Measurements from ENCODE around the gene RGL3. TPM values are rescaled to one million over a fixed set of nuclear protein-coding genes. Genes with fewer than 3 reads are reported as not detected.

The RGL3 gene
- total RNA-seq, 3 donors from 2014 or later: 3.7 to 18.4 (median 9.8) TPM

DNA sequence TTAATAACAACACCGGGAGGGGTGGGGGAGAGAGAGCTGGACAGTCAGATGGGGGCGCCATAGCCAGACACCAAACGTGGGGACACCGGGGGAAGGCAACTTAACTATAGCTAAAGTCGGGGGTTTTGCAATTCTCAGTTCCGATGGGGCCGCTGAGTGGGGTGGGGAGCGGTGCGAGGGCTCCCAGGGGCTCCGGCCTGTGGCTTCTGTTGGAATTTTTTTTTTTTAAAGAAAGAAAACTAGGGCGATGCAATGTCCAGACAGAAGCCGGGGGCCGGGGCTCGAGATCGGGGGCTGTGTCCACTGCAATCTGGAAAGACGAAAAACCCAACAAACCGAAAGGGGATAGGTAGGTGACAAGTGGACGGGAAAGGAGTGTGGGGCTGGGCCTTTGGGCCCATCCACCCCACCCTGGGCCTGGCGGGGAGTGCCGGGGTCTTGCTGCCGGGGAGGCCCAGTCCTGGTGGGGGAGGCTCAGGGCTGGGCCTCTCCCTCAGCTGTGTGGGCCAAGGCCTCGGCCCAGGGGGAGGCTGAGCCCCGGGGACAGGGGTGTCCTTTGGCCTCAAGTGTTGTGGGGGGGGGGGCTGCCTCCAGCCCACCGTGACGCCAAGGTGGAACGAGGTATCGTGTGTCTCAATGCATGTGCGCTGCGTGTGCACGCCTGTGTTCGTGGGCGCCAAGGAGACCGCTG lies 33.7 kb upstream of the RGL3 start:
- intact Hi-C loops (cut with DNase I; ENCODE audit: low total_unique reads): no loop called here
- Histone ChIP-seq H3K4me1 (no peaks in the 10 kb centered on the region), H3K4me3 (no peak overlapping the region), H3K9me3 (no peaks in the 10 kb centered on the region), H3K27me3 (no peaks in the 10 kb centered on the region), H3K36me3 (peaks cover 9% of the 10 kb centered on the region), H3K27ac (no peak overlapping the region)
- DNase-seq (ENCODE audit: low spot score in 2 of 2): no peak
- no peak for TF ChIP-seq POLR2AphosphoS5 (IDR thresholded peaks at IDR 0.05)
- TF ChIP-seq, protein P1, sequence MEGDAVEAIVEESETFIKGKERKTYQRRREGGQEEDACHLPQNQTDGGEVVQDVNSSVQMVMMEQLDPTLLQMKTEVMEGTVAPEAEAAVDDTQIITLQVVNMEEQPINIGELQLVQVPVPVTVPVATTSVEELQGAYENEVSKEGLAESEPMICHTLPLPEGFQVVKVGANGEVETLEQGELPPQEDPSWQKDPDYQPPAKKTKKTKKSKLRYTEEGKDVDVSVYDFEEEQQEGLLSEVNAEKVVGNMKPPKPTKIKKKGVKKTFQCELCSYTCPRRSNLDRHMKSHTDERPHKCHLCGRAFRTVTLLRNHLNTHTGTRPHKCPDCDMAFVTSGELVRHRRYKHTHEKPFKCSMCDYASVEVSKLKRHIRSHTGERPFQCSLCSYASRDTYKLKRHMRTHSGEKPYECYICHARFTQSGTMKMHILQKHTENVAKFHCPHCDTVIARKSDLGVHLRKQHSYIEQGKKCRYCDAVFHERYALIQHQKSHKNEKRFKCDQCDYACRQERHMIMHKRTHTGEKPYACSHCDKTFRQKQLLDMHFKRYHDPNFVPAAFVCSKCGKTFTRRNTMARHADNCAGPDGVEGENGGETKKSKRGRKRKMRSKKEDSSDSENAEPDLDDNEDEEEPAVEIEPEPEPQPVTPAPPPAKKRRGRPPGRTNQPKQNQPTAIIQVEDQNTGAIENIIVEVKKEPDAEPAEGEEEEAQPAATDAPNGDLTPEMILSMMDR (IDR thresholded peaks at IDR 0.05): no peak
- TF ChIP-seq POLR2A (IDR thresholded peaks at IDR 0.05): no peak

- DNase-seq (ENCODE audit: low spot score in 2 of 2): no peak
- H3K4me1 ChIP-seq: no peaks in the 10 kb centered on the region
- peaks cover 16% of the 10 kb centered on the region for H3K36me3 ChIP-seq
- H3K27ac ChIP-seq: no peak overlapping the region
- no peaks in the 10 kb centered on the region for H3K27me3 ChIP-seq
- H3K4me3 ChIP-seq: peak overlapping the region in 1 of 3 donors; percentile 15
- no peaks in the 10 kb centered on the region for H3K9me3 ChIP-seq
- TF ChIP-seq POLR2AphosphoS5 (IDR thresholded peaks at IDR 0.05) (no peak), POLR2A (IDR thresholded peaks at IDR 0.05) (no peak)
- TF ChIP-seq, protein P1 (IDR thresholded peaks at IDR 0.05): no peak
- intact Hi-C loops (cut with DNase I; ENCODE audit: low total_unique reads): no loop called here
Observed at GRCh38 chr19:11451871-11452619, 32.9 kb upstream of the RGL3 start.

GRCh38 chr19:11451327-11451870 lies 32.3 kb upstream of the RGL3 start:
- Histone ChIP-seq H3K27me3 (no peaks in the 10 kb centered on the region), H3K36me3 (peaks cover 17% of the 10 kb centered on the region), H3K4me1 (no peaks in the 10 kb centered on the region), H3K27ac (no peak overlapping the region), H3K9me3 (no peaks in the 10 kb centered on the region), H3K4me3 (peak overlapping the region in 1 of 3 donors; percentile 15)
- DNase-seq (ENCODE audit: low spot score in 2 of 2): no peak
- intact Hi-C loops (cut with DNase I; ENCODE audit: low total_unique reads): no loop called here
- no peak for TF ChIP-seq POLR2A (IDR thresholded peaks at IDR 0.05)

GRCh38 chr19:11450570-11451326 lies 31.6 kb upstream of the RGL3 start:
- TF ChIP-seq, protein P1 (IDR thresholded peaks at IDR 0.05): no peak

DNA sequence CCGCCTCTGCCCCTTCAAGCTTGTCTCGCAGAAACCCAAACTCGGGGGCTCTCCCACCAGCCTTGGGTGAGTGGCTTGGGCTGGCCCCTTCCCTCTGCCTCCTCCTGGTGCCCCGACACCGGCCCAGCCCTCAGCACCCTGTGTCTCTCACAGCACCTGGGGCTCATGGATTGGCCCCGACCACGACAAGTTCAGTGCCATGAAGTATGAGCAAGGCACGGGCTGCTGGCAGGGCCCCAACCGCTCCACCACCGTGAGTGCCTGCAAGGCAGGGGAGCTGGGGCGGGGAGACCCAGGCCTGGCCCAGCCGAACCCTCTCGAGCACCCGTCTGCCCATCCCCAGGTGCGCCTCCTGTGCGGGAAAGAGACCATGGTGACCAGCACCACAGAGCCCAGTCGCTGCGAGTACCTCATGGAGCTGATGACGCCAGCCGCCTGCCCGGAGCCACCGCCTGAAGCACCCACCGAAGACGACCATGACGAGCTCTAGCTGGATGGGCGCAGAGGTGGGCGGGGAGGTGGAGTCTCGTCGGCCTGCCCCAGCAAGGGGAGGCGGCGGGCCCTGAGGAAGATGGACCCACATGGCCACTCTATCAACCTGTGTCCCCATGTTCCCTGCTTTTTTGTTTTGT lies 29.9 kb upstream of the RGL3 start:
- intact Hi-C loops (cut with DNase I; ENCODE audit: low total_unique reads): no loop called here
- no peaks in the 10 kb centered on the region for H3K27me3 ChIP-seq
- TF ChIP-seq POLR2AphosphoS5 (IDR thresholded peaks at IDR 0.05) (no peak), POLR2A (IDR thresholded peaks at IDR 0.05) (no peak)
- TF ChIP-seq, protein P1 (IDR thresholded peaks at IDR 0.05): no peak
- no peak for DNase-seq (ENCODE audit: low spot score in 2 of 2)
- H3K9me3 ChIP-seq: no peaks in the 10 kb centered on the region
- no peak overlapping the region for H3K27ac ChIP-seq
- H3K4me1 ChIP-seq: no peaks in the 10 kb centered on the region
- peaks cover 17% of the 10 kb centered on the region for H3K36me3 ChIP-seq
- H3K4me3 ChIP-seq: no peak overlapping the region

More at GRCh38 chr19:11450570-11451326, 31.6 kb upstream of the RGL3 start:
- Histone ChIP-seq H3K36me3 (peaks cover 17% of the 10 kb centered on the region), H3K4me3 (no peak overlapping the region), H3K4me1 (no peaks in the 10 kb centered on the region), H3K9me3 (no peaks in the 10 kb centered on the region), H3K27me3 (no peaks in the 10 kb centered on the region), H3K27ac (no peak overlapping the region)
- DNase-seq (ENCODE audit: low spot score in 2 of 2): no peak
- intact Hi-C loops (cut with DNase I; ENCODE audit: low total_unique reads): no loop called here

Measured in breast epithelium (tissue), 4 donors.